ENCODE results near the gene POC1B. TPM values are rescaled to one million over a fixed set of nuclear protein-coding genes. Genes with fewer than 3 reads are reported as not detected.
"Not testable (repeated sequence)": the region's sequence is repeated elsewhere in the genome, so short reads cannot be mapped to it uniquely, and the experiment has no call there.

The POC1B gene
- total RNA-seq, 1 donor from 2014 or later, result 5.7 TPM

GRCh38 chr12:89461190-89461589 lies 64.7 kb downstream of the POC1B start:
- Mint-ChIP-seq H3K27ac (ENCODE audit: unreplicated experiment) (no peak overlapping the region), H3K4me3 (ENCODE audit: unreplicated experiment) (no peak overlapping the region), H3K27me3 (ENCODE audit: unreplicated experiment) (no peaks in the 10 kb centered on the region), H3K9me3 (ENCODE audit: unreplicated experiment) (peaks cover 2% of the 10 kb centered on the region), H3K36me3 (ENCODE audit: unreplicated experiment) (no peaks in the 10 kb centered on the region), H3K4me1 (ENCODE audit: low read depth, unreplicated experiment) (peaks cover 5% of the 10 kb centered on the region)
- no peak for DNase-seq
- TF ChIP-seq CTCF (IDR thresholded peaks at IDR 0.05; ENCODE audit: partially characterized antibody, unreplicated experiment), result no peak

- H3K4me3 Mint-ChIP-seq (ENCODE audit: unreplicated experiment); DNase-seq; H3K4me1 Mint-ChIP-seq (ENCODE audit: low read depth, unreplicated experiment): not testable (repeated sequence)
Observed at GRCh38 chr12:89459279-89459678, 66.6 kb downstream of the POC1B start.

GRCh38 chr12:89456565-89456964 lies 69.3 kb downstream of the POC1B start:
- no peaks in the 10 kb centered on the region for H3K27me3 Mint-ChIP-seq (ENCODE audit: unreplicated experiment)
- no peak for DNase-seq
- no peak overlapping the region for H3K4me3 Mint-ChIP-seq (ENCODE audit: unreplicated experiment)
- peaks cover 2% of the 10 kb centered on the region for H3K9me3 Mint-ChIP-seq (ENCODE audit: unreplicated experiment)
- H3K27ac Mint-ChIP-seq (ENCODE audit: unreplicated experiment), result no peak overlapping the region
- no peaks in the 10 kb centered on the region for H3K36me3 Mint-ChIP-seq (ENCODE audit: unreplicated experiment)
- no peak for TF ChIP-seq CTCF (IDR thresholded peaks at IDR 0.05; ENCODE audit: partially characterized antibody, unreplicated experiment)
- H3K4me1 Mint-ChIP-seq (ENCODE audit: low read depth, unreplicated experiment), result peaks cover 13% of the 10 kb centered on the region

More at GRCh38 chr12:89459279-89459678, 66.6 kb downstream of the POC1B start:
- H3K27me3 Mint-ChIP-seq (ENCODE audit: unreplicated experiment); H3K9me3 Mint-ChIP-seq (ENCODE audit: unreplicated experiment); H3K36me3 Mint-ChIP-seq (ENCODE audit: unreplicated experiment); H3K27ac Mint-ChIP-seq (ENCODE audit: unreplicated experiment): not testable (repeated sequence)
- peak; percentile 37 for TF ChIP-seq CTCF (IDR thresholded peaks at IDR 0.05; ENCODE audit: partially characterized antibody, unreplicated experiment)

GRCh38 chr12:89454080-89454848 lies 71.6 kb downstream of the POC1B start:
- DNase-seq, result no peak
- Mint-ChIP-seq H3K4me3 (ENCODE audit: unreplicated experiment) (no peak overlapping the region), H3K27ac (ENCODE audit: unreplicated experiment) (peak overlapping the region; percentile 60), H3K36me3 (ENCODE audit: unreplicated experiment) (no peaks in the 10 kb centered on the region), H3K4me1 (ENCODE audit: low read depth, unreplicated experiment) (peaks cover 8% of the 10 kb centered on the region), H3K9me3 (ENCODE audit: unreplicated experiment) (no peaks in the 10 kb centered on the region), H3K27me3 (ENCODE audit: unreplicated experiment) (no peaks in the 10 kb centered on the region)
- TF ChIP-seq CTCF (IDR thresholded peaks at IDR 0.05; ENCODE audit: partially characterized antibody, unreplicated experiment), result no peak

All from glutamatergic neuron (in vitro differentiated cells).